ENCODE measurements around the gene MATN4. TPM values are rescaled to one million over a fixed set of nuclear protein-coding genes. Genes with fewer than 3 reads are reported as not detected.

Gene MATN4
- total RNA-seq, 1 donor from 2014 or later = 0.75 TPM

GRCh38 chr20:45303586-45304463, 4.3 kb downstream of the MATN4 start:
- Mint-ChIP-seq H3K36me3 (no peaks in the 10 kb centered on the region), H3K27me3 (peaks cover 19% of the 10 kb centered on the region)

DNA sequence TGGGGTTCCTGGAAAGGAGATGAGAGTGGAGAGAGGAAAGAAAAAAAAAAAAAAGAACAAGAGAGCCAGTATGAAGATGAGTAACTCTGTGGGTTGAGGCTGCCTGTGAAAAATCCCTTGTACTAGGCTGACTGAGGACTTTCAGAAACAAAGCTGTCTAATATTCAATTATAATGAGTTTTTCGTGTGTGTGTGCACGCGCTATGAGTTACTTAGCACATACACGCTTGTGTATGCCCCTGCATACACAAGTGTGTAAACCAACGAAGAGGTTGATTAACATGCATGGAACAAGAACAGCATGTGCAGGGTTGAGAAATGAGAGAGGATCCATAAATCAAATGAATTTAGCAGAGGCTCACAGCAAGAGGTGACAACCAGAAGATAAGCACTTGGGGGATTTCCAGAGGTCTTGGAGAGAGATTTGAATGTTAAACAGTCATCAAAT, 6.3 kb downstream of the MATN4 start:
- peaks cover 14% of the 10 kb centered on the region for H3K4me1 Mint-ChIP-seq (ENCODE audit: unreplicated experiment)
- H3K4me3 Mint-ChIP-seq = no peak overlapping the region
- no peaks in the 10 kb centered on the region for H3K36me3 Mint-ChIP-seq
- H3K27me3 Mint-ChIP-seq = peaks cover 14% of the 10 kb centered on the region
- no peak for DNase-seq (ENCODE audit: extremely low spot score, unreplicated experiment)
- H3K9me3 Mint-ChIP-seq = no peaks in the 10 kb centered on the region
- TF ChIP-seq, protein P1, sequence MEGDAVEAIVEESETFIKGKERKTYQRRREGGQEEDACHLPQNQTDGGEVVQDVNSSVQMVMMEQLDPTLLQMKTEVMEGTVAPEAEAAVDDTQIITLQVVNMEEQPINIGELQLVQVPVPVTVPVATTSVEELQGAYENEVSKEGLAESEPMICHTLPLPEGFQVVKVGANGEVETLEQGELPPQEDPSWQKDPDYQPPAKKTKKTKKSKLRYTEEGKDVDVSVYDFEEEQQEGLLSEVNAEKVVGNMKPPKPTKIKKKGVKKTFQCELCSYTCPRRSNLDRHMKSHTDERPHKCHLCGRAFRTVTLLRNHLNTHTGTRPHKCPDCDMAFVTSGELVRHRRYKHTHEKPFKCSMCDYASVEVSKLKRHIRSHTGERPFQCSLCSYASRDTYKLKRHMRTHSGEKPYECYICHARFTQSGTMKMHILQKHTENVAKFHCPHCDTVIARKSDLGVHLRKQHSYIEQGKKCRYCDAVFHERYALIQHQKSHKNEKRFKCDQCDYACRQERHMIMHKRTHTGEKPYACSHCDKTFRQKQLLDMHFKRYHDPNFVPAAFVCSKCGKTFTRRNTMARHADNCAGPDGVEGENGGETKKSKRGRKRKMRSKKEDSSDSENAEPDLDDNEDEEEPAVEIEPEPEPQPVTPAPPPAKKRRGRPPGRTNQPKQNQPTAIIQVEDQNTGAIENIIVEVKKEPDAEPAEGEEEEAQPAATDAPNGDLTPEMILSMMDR (conservative IDR thresholded peaks at IDR 0.05) = no peak
- no peak overlapping the region for H3K27ac Mint-ChIP-seq

More at GRCh38 chr20:45303586-45304463, 4.3 kb downstream of the MATN4 start:
- TF ChIP-seq, protein P1 (conservative IDR thresholded peaks at IDR 0.05) = no peak
- no peak for DNase-seq (ENCODE audit: extremely low spot score, unreplicated experiment)
- Mint-ChIP-seq H3K4me1 (ENCODE audit: unreplicated experiment) (peaks cover 14% of the 10 kb centered on the region), H3K27ac (no peak overlapping the region), H3K9me3 (no peaks in the 10 kb centered on the region), H3K4me3 (no peak overlapping the region)

- H3K9me3 Mint-ChIP-seq = no peaks in the 10 kb centered on the region
Observed at GRCh38 chr20:45300961-45301360, 7.1 kb downstream of the MATN4 start.

GRCh38 chr20:45299786-45300185, 8.3 kb downstream of the MATN4 start:
- H3K9me3 Mint-ChIP-seq = no peaks in the 10 kb centered on the region
- peaks cover 14% of the 10 kb centered on the region for H3K4me1 Mint-ChIP-seq (ENCODE audit: unreplicated experiment)

More at GRCh38 chr20:45300961-45301360, 7.1 kb downstream of the MATN4 start:
- Mint-ChIP-seq H3K36me3 (no peaks in the 10 kb centered on the region), H3K27ac (no peak overlapping the region), H3K4me3 (no peak overlapping the region), H3K27me3 (peaks cover 12% of the 10 kb centered on the region), H3K4me1 (ENCODE audit: unreplicated experiment) (peaks cover 14% of the 10 kb centered on the region)
- no peak for DNase-seq (ENCODE audit: extremely low spot score, unreplicated experiment)
- TF ChIP-seq, protein P1 (conservative IDR thresholded peaks at IDR 0.05) = peak; percentile 69

GRCh38 chr20:45297786-45298497, 10.2 kb downstream of the MATN4 start:
- TF ChIP-seq, protein P1 (conservative IDR thresholded peaks at IDR 0.05) = no peak
- Mint-ChIP-seq H3K9me3 (no peaks in the 10 kb centered on the region), H3K4me1 (ENCODE audit: unreplicated experiment) (peaks cover 12% of the 10 kb centered on the region), H3K36me3 (no peaks in the 10 kb centered on the region), H3K27me3 (peaks cover 10% of the 10 kb centered on the region), H3K27ac (no peak overlapping the region), H3K4me3 (no peak overlapping the region)
- no peak for DNase-seq (ENCODE audit: extremely low spot score, unreplicated experiment)

More at GRCh38 chr20:45299786-45300185, 8.3 kb downstream of the MATN4 start:
- Mint-ChIP-seq H3K27me3 (peaks cover 7% of the 10 kb centered on the region), H3K4me3 (no peak overlapping the region), H3K27ac (no peak overlapping the region), H3K36me3 (no peaks in the 10 kb centered on the region)
- no peak for DNase-seq (ENCODE audit: extremely low spot score, unreplicated experiment)
- TF ChIP-seq, protein P1 (conservative IDR thresholded peaks at IDR 0.05) = no peak
